UCSD-AML1 (cell line): ENCODE measurements around the gene UNC5B.

Experiments
- DNase-seq: peaks from one replicate; lab custom pipeline; 2025; ENCODE audit not compliant: unreplicated experiment; lab: John Stamatoyannopoulos, UW

UNC5B gene

GRCh38 chr10:71212318-71213126, at the start of gene UNC5B:
TSS of gene UNC5B (plus strand) at chr10:71212570. CDS start at chr10:71212986, 416 bp downstream.
- DNase-seq = peak; percentile 94

- DNase-seq = no peak
These were observed 38.9 kb upstream of the UNC5B start for GRCh38 chr10:71173466-71173865.

- DNase-seq = no peak
These were observed 35.7 kb upstream of the UNC5B start for GRCh38 chr10:71176661-71177060.

GRCh38 chr10:71177651-71178199, 34.6 kb upstream of the UNC5B start:
- peak; percentile 30 for DNase-seq

GRCh38 chr10:71178880-71179279, 33.5 kb upstream of the UNC5B start:
- DNase-seq = no peak

GRCh38 chr10:71179382-71179781, 33.0 kb upstream of the UNC5B start:
- DNase-seq = no peak

- DNase-seq = no peak
These were observed 27.9 kb upstream of the UNC5B start for GRCh38 chr10:71184421-71184820.

GRCh38 chr10:71185209-71185608, 27.2 kb upstream of the UNC5B start:
- DNase-seq = no peak

- DNase-seq = no peak
These were observed 25.2 kb upstream of the UNC5B start for GRCh38 chr10:71187197-71187596.

GRCh38 chr10:71187600-71187999, 24.8 kb upstream of the UNC5B start:
- no peak for DNase-seq

GRCh38 chr10:71188201-71188600, 24.2 kb upstream of the UNC5B start:
- DNase-seq = no peak

- no peak for DNase-seq
These were observed 21.4 kb upstream of the UNC5B start for GRCh38 chr10:71191019-71191418.

GRCh38 chr10:71191551-71192076, 20.8 kb upstream of the UNC5B start:
- DNase-seq = no peak

GRCh38 chr10:71193516-71193915, 18.9 kb upstream of the UNC5B start:
- DNase-seq = no peak

- no peak for DNase-seq
These were observed 14.4 kb upstream of the UNC5B start for GRCh38 chr10:71197955-71198354.

GRCh38 chr10:71201849-71202248, 10.5 kb upstream of the UNC5B start:
- no peak for DNase-seq

- no peak for DNase-seq
These were observed 10.1 kb upstream of the UNC5B start for GRCh38 chr10:71202314-71202713.

- no peak for DNase-seq
These were observed 9.2 kb upstream of the UNC5B start for GRCh38 chr10:71203124-71203523.

GRCh38 chr10:71203716-71204115, 8.7 kb upstream of the UNC5B start:
- DNase-seq = no peak

- DNase-seq = no peak
These were observed 7.6 kb upstream of the UNC5B start for GRCh38 chr10:71204746-71205145.

GRCh38 chr10:71205468-71205867, 6.9 kb upstream of the UNC5B start:
- no peak for DNase-seq

- DNase-seq = no peak
These were observed 5.5 kb upstream of the UNC5B start for GRCh38 chr10:71206911-71207310.
